PC-3 (cell line): ENCODE measurements around the gene CACTIN. TPM values are rescaled to one million over a fixed set of nuclear protein-coding genes. Genes with fewer than 3 reads are reported as not detected.

ENCODE experiments used
- ATAC-seq: fragments of 200-7000 bp; cut with Tn5 transposase; 2 replicates; pipeline ENCODE4 v1.9.1; 2020; ENCODE audit warnings: mild to moderate bottlenecking, moderate library complexity
- BruUV-seq: library from RNA; stranded (reverse); fragments of 400-500 nt; replicated peaks from 2 replicates; lab custom pipeline; 2021; lab: Mats Ljungman, UMichigan
- CTCF ChIA-PET: fragments of 300-600 bp; sonication (Branson Sonifier 250); formaldehyde crosslinking; loops from one replicate; lab custom pipeline; 2022; ENCODE audit warnings: antibody characterized with exemption; lab: Charles Lee
- POLR2A ChIA-PET: fragments of 300-600 bp; sonication (Branson Sonifier 250); formaldehyde crosslinking; loops from one replicate; lab custom pipeline; 2022; ENCODE audit warnings: antibody characterized with exemption; ENCODE audit not compliant: unreplicated experiment; lab: Charles Lee
- DNase-seq: peaks from one replicate; pipeline ENCODE4 v3.0.0-alpha.2; 2015
- H2AFZ ChIP-seq: fragments of 300-600 bp; sonication (generic); 2 replicates; pipeline ENCODE4 v1.6.0; 2016; ENCODE audit warnings: antibody characterized with exemption, low read length
- H3F3A ChIP-seq: fragments of 300-600 bp; sonication (generic); one replicate; pipeline ENCODE4 v1.6.0; 2017; ENCODE audit warnings: antibody characterized with exemption, low read length, control low read depth, mild to moderate bottlenecking; ENCODE audit not compliant: unreplicated experiment
- H3K27ac ChIP-seq: fragments of 300-600 bp; sonication (generic); 2 replicates; pipeline ENCODE4 v1.5.1; 2016; ENCODE audit warnings: mild to moderate bottlenecking, low read length
- H3K27me3 ChIP-seq: fragments of 300-600 bp; sonication (generic); 2 replicates; pipeline ENCODE4 v1.6.1; 2016; ENCODE audit warnings: low read length, mixed read lengths
- H3K36me3 ChIP-seq: fragments of 300-600 bp; sonication (generic); 2 replicates; pipeline ENCODE4 v1.6.1; 2016; ENCODE audit warnings: low read depth, mixed run types, low read length, mixed read lengths
- H3K4me1 ChIP-seq: fragments of 300-600 bp; sonication (generic); 2 replicates; pipeline ENCODE4 v1.5.1; 2016; ENCODE audit warnings: low read length; ENCODE audit not compliant: insufficient read depth
- H3K4me2 ChIP-seq: fragments of 300-600 bp; sonication (generic); 2 replicates; pipeline ENCODE4 v1.6.0; 2016; ENCODE audit warnings: low read length
- H3K4me3 ChIP-seq: fragments of 300-600 bp; sonication (generic); 2 replicates; pipeline ENCODE4 v1.5.1; 2016; ENCODE audit warnings: mild to moderate bottlenecking, low read length, mixed read lengths
- H3K79me2 ChIP-seq: fragments of 300-600 bp; sonication (generic); 2 replicates; pipeline ENCODE4 v1.6.1; 2017; ENCODE audit warnings: low read length, mixed read lengths
- H3K9ac ChIP-seq: fragments of 300-600 bp; sonication (generic); 2 replicates; pipeline ENCODE4 v1.6.0; 2016; ENCODE audit warnings: mild to moderate bottlenecking, low read length
- H3K9me2 ChIP-seq: fragments of 300-600 bp; sonication (generic); replicated peaks from 2 replicates; pipeline ENCODE4 v1.6.1; 2016; ENCODE audit warnings: mixed run types, low read length, mixed read lengths
- H3K9me3 ChIP-seq: fragments of 300-600 bp; sonication (generic); 2 replicates; pipeline ENCODE4 v1.6.1; 2016; ENCODE audit warnings: low read length, mixed read lengths
- H4K20me1 ChIP-seq: fragments of 300-600 bp; sonication (generic); 2 replicates; pipeline ENCODE4 v1.6.1; 2016; ENCODE audit warnings: low read length, mixed read lengths
- EZH2 ChIP-seq: fragments of 300-600 bp; sonication (generic); IDR thresholded peaks from one replicate; pipeline ENCODE4 v1.6.1; 2017; ENCODE audit warnings: antibody characterized with exemption, mild to moderate bottlenecking, low read length; ENCODE audit not compliant: unreplicated experiment
- EZH2phosphoT487 ChIP-seq: fragments of 300-600 bp; sonication (generic); IDR thresholded peaks from 2 replicates; pipeline ENCODE4 v1.6.1; 2018; ENCODE audit warnings: mild to moderate bottlenecking, antibody characterized with exemption, low read length, borderline replicate concordance
- intact Hi-C: fragments of 100-400 bp; cut with micrococcal nuclease; formaldehyde crosslinking; loops from 2 replicates; pipeline ENCODE4 v1.9.0; 2023
- total RNA-seq: library from RNA; depleted of rRNA; stranded (reverse); fragments of >200 nt; gene quantifications from 2 replicates; pipeline ENCODE4 v1.2.3, GENCODE V29; 2014
- TF ChIP-seq, protein P1 (sequence below): fragments of 300-600 bp; sonication (generic); conservative IDR thresholded peaks from 2 replicates; pipeline ENCODE4 v1.5.1; 2017; ENCODE audit warnings: antibody characterized with exemption, low read depth, mild to moderate bottlenecking, low read length

Gene CACTIN
- total RNA-seq, 1 experiment from 2014 or later, result 47.8 TPM

DNA sequence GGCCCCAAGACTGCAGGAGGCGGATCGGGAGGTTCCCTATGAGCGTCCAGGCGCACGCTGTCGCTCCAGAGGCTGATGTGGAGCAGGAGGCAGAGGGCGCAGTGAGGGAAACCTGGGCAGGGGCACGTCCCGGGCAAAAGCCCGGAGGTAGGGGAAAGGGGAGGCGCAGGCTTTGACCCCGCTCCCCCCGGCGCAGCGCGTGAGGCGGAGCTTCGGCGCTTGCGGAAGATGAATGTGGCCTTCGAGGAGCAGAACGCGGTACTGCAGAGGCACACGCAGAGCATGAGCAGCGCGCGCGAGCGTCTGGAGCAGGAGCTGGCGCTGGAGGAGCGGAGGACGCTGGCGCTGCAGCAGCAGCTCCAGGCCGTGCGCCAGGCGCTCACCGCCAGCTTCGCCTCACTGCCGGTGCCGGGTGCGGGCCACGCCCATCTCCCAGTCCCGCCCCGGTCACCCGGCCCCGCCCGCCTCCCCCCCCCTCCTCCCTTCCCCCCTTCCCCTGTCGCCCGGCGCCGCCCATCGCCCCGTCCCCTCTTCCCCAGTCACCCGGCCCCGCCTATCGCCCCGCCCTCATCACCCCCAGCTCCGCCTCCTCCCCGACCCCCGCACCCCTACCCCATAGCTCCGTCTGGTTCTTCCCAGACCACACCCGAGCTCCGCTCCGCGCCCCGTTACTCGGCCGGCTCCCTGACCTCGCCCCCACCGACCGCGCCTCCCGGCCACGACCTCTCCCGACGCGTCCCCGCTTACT is 49.7 kb downstream of the CACTIN start:
- Histone ChIP-seq H3K27ac (no peak overlapping the region), H3K9me3 (no peaks in the 10 kb centered on the region), H3K36me3 (peaks cover 3% of the 10 kb centered on the region), H3K4me1 (peaks cover 11% of the 10 kb centered on the region), H3K4me2 (no peak overlapping the region), H3K79me2 (peaks cover 12% of the 10 kb centered on the region), H3K27me3 (no peaks in the 10 kb centered on the region), H3K9ac (no peak overlapping the region), H3K9me2 (no peaks in the 10 kb centered on the region), H3F3A (no peaks in the 10 kb centered on the region), H3K4me3 (no peak overlapping the region), H2AFZ (no peak overlapping the region), H4K20me1 (no peaks in the 10 kb centered on the region)
- ATAC-seq (no peak), DNase-seq (no peak)
- intact Hi-C loops, result no loop called here
- TF ChIP-seq EZH2, result no peak
- no peak for TF ChIP-seq EZH2phosphoT487
- TF ChIP-seq, protein P1, sequence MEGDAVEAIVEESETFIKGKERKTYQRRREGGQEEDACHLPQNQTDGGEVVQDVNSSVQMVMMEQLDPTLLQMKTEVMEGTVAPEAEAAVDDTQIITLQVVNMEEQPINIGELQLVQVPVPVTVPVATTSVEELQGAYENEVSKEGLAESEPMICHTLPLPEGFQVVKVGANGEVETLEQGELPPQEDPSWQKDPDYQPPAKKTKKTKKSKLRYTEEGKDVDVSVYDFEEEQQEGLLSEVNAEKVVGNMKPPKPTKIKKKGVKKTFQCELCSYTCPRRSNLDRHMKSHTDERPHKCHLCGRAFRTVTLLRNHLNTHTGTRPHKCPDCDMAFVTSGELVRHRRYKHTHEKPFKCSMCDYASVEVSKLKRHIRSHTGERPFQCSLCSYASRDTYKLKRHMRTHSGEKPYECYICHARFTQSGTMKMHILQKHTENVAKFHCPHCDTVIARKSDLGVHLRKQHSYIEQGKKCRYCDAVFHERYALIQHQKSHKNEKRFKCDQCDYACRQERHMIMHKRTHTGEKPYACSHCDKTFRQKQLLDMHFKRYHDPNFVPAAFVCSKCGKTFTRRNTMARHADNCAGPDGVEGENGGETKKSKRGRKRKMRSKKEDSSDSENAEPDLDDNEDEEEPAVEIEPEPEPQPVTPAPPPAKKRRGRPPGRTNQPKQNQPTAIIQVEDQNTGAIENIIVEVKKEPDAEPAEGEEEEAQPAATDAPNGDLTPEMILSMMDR, result no peak
- BruUV-seq, result no TSS peak
- POLR2A ChIA-PET, result no interaction called here
- CTCF ChIA-PET, result no interaction called here

DNA sequence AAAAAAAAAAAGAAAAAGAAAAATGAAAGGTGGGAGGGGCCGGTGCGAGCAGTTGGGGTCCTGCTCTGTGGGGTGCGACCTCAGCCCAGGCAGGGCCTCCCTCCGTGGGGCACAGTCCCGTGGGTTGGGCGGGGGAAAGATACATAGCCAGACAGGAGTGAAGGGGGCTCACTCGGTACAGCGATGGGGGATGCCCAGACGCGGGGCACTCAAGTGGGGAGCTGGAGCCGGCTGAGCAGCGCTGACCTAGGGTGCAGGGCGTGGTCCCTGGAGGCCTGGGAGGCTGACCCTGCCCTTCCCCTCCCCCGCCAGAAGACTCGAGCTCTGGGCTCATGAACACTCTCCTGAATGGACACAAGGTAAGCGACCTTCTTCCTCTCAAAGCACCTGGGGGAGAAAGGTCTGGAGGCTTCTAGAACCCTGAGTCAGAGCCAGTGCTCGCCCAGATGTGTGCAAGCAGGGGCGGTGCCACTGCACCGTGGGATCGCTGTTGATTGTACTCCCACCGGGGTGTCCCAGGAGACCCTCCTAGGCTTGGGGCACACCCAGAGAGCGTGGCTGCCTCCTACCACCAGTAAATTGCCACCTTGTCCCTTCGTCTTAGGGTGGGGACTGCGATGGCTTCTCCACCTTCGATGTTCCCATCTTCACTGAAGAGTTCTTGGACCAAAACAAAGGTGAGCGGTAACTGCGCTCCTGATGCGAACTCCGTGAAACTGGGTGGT is 50.5 kb downstream of the CACTIN start:
- Histone ChIP-seq H3K4me1 (peaks cover 11% of the 10 kb centered on the region), H4K20me1 (no peaks in the 10 kb centered on the region), H3K9ac (no peak overlapping the region), H3K27ac (no peak overlapping the region), H3K4me2 (no peak overlapping the region), H3K9me2 (no peaks in the 10 kb centered on the region), H3K36me3 (peaks cover 3% of the 10 kb centered on the region), H3K9me3 (no peaks in the 10 kb centered on the region), H3F3A (no peaks in the 10 kb centered on the region), H2AFZ (no peak overlapping the region), H3K27me3 (no peaks in the 10 kb centered on the region), H3K79me2 (peaks cover 12% of the 10 kb centered on the region), H3K4me3 (no peak overlapping the region)
- ATAC-seq (no peak), DNase-seq (no peak)
- TF ChIP-seq EZH2 (no peak), EZH2phosphoT487 (no peak)
- TF ChIP-seq, protein P1, result no peak
- intact Hi-C loops, result no loop called here
- ChIA-PET POLR2A (no interaction called here), CTCF (no interaction called here)
- BruUV-seq, result no TSS peak
